ENCODE results near the gene CACNB2.

- no peak for TF ChIP-seq EP300 (IDR thresholded peaks at IDR 0.05)
- TF ChIP-seq, protein P1, sequence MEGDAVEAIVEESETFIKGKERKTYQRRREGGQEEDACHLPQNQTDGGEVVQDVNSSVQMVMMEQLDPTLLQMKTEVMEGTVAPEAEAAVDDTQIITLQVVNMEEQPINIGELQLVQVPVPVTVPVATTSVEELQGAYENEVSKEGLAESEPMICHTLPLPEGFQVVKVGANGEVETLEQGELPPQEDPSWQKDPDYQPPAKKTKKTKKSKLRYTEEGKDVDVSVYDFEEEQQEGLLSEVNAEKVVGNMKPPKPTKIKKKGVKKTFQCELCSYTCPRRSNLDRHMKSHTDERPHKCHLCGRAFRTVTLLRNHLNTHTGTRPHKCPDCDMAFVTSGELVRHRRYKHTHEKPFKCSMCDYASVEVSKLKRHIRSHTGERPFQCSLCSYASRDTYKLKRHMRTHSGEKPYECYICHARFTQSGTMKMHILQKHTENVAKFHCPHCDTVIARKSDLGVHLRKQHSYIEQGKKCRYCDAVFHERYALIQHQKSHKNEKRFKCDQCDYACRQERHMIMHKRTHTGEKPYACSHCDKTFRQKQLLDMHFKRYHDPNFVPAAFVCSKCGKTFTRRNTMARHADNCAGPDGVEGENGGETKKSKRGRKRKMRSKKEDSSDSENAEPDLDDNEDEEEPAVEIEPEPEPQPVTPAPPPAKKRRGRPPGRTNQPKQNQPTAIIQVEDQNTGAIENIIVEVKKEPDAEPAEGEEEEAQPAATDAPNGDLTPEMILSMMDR (IDR thresholded peaks at IDR 0.05): no peak
- no peak for TF ChIP-seq JUN (IDR thresholded peaks at IDR 0.05)
- no peak for TF ChIP-seq NR3C1 (IDR thresholded peaks at IDR 0.05)
- TF ChIP-seq POLR2A (IDR thresholded peaks at IDR 0.05; ENCODE audit: low read length): no peak
- TF ChIP-seq RFX5 (IDR thresholded peaks at IDR 0.05): no peak
- TF ChIP-seq KDM1A (IDR thresholded peaks at IDR 0.05; ENCODE audit: low read depth): no peak
- peak; percentile 74 for TF ChIP-seq MAFK (IDR thresholded peaks at IDR 0.05; ENCODE audit: partially characterized antibody)
Measured at GRCh38 chr10:18310761-18311160, 170.5 kb downstream of the CACNB2 start.

Measured in A549 (cell line).